Ovary (tissue), 3 donors: ENCODE measurements around the gene CYP4F2.

Source experiments
- CTCF ChIP-seq, 3 donors: fragments of 450-650 bp in 2 of 3; fragments of 200-600 bp in 1 of 3; IDR thresholded peaks; one replicate each; pipeline versions ENCODE4 v1.5.1 to v1.8.0; 2016 to 2022; ENCODE audit warnings: antibody characterized with exemption in 3 of 3, mild to moderate bottlenecking in 1 of 3
- EP300 ChIP-seq: sonication (generic); formaldehyde crosslinking; IDR thresholded peaks from one replicate; pipeline ENCODE4 v1.6.1; 2017; ENCODE audit warnings: antibody characterized with exemption
- donor health status: DM: no; HTN: no; CAD: no.

DNA sequence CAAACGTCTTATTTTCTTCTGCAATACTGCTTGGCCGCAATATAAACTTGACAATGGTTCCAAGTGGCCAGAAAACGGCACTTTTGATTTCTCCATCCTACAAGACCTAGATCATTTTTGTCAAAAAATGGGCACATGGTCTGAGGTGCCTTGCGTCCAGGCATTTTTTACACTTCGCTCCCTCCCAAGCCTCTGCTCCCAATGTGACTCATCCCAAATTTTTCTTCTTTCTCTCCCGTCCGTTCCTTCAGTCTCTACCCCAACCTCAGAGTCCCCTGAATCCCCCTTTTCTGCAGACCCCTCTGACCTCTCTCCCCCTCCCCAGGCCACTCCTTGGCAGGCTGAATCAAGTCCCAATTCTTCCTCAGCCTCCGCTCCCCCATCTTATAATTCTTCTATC is 68.1 kb downstream of the CYP4F2 start:
- no peak for TF ChIP-seq CTCF (IDR thresholded peaks at IDR 0.05)
- TF ChIP-seq EP300, result no peak
